Measurements from ENCODE around the gene UNC80.

GRCh38 chr2:209942936-209943605 is 171.4 kb downstream of the UNC80 start:
- TF ChIP-seq CTCF (IDR thresholded peaks at IDR 0.05): no peak
- TF ChIP-seq EZH2 (IDR thresholded peaks at IDR 0.05; ENCODE audit: borderline replicate concordance, insufficient read depth, low read depth, low read length, poor library complexity, severe bottlenecking): no peak

Data from B cell (primary cell).